Activated CD8-positive, alpha-beta T cell treated with anti-CD3 and anti-CD28 coated beads for 36 hours (primary cell): ENCODE data around the gene GET3. TPM values are rescaled to one million over a fixed set of nuclear protein-coding genes. Genes with fewer than 3 reads are reported as not detected.

Source experiments
- ATAC-seq: fragments of 200-7000 bp; cut with Tn5 transposase; one replicate; pipeline ENCODE4 v1.10.0; 2021; ENCODE audit warnings: mild to moderate bottlenecking, moderate library complexity
- CTCF ChIA-PET: fragments of 350-600 bp; sonication (Branson Sonifier 250); formaldehyde crosslinking; loops from one replicate; lab custom pipeline; 2021; ENCODE audit warnings: antibody characterized with exemption; lab: Charles Lee
- POLR2A ChIA-PET: fragments of 350-600 bp; sonication (Branson Sonifier 250); formaldehyde crosslinking; loops from one replicate; lab custom pipeline; 2021; ENCODE audit warnings: antibody characterized with exemption; lab: Charles Lee
- DNase-seq: peaks from one replicate; pipeline ENCODE4 v3.0.0-alpha.2; 2020
- H3K27ac Mint-ChIP-seq: one replicate; pipeline ENCODE4 v1.8.0; 2021; ENCODE audit warnings: mild to moderate bottlenecking, mixed read lengths
- H3K27me3 Mint-ChIP-seq: one replicate; pipeline ENCODE4 v1.8.0; 2021; ENCODE audit warnings: mixed read lengths
- H3K36me3 Mint-ChIP-seq: one replicate; pipeline ENCODE4 v1.8.0; 2021; ENCODE audit warnings: low read depth, mixed read lengths
- H3K4me1 Mint-ChIP-seq: one replicate; pipeline ENCODE4 v1.8.0; 2021; ENCODE audit warnings: low read depth, mixed read lengths
- H3K4me3 Mint-ChIP-seq: one replicate; pipeline ENCODE4 v1.8.0; 2021; ENCODE audit warnings: mild to moderate bottlenecking, moderate library complexity, mixed read lengths
- H3K9me3 Mint-ChIP-seq: one replicate; pipeline ENCODE4 v1.8.0; 2021; ENCODE audit warnings: mixed read lengths
- CTCF ChIP-seq: fragments of 200-600 bp; IDR thresholded peaks from one replicate; pipeline ENCODE4 v1.8.0; 2022; ENCODE audit warnings: antibody characterized with exemption, mild to moderate bottlenecking
- intact Hi-C: fragments of 100-400 bp; cut with micrococcal nuclease; formaldehyde crosslinking; loops from one replicate; pipeline ENCODE4 v1.10.0; 2022
- total RNA-seq, 2 experiments: library from RNA; stranded (reverse); gene quantifications; one replicate each; pipeline ENCODE4 v1.2.3, GENCODE V29; 2021

Gene GET3
- total RNA-seq, 2 experiments from 2014 or later, result 50.7 to 52.2 TPM

GRCh38 chr19:12694641-12695040 is 42.7 kb upstream of the GET3 start:
- H3K27ac Mint-ChIP-seq, result no peak overlapping the region
- ChIA-PET POLR2A (interaction anchor here (2.4 to 5.3 kb wide), 3 partner anchors 9 to 18 kb away, joined by 14 to 38 read pairs (median 35); partner anchors contain the start of genes DHPS and GNG14), CTCF (interaction anchor here (0.7 kb wide), 1 partner anchor 153 kb away, joined by 3 read pairs; no protein-coding TSS in a partner anchor)
- H3K4me3 Mint-ChIP-seq, result peak overlapping the region; percentile 79
- TF ChIP-seq CTCF, result no peak
- no peaks in the 10 kb centered on the region for H3K9me3 Mint-ChIP-seq
- H3K36me3 Mint-ChIP-seq, result peaks cover 9% of the 10 kb centered on the region
- H3K27me3 Mint-ChIP-seq, result no peaks in the 10 kb centered on the region
- no peak for DNase-seq
- ATAC-seq, result no peak
- peaks cover 13% of the 10 kb centered on the region for H3K4me1 Mint-ChIP-seq
- intact Hi-C loops, result no loop called here

GRCh38 chr19:12695096-12695495 is 42.2 kb upstream of the GET3 start:
- peaks cover 13% of the 10 kb centered on the region for H3K4me1 Mint-ChIP-seq
- peak; percentile 38 for ATAC-seq
- H3K4me3 Mint-ChIP-seq, result peak overlapping the region; percentile 79
- ChIA-PET CTCF (interaction anchor here (1.0 to 1.6 kb wide), 2 partner anchors 19 to 55 kb away, joined by 3 to 5 read pairs; no protein-coding TSS in a partner anchor), POLR2A (interaction anchor here (0.7 to 5.3 kb wide), 6 partner anchors 10 to 108 kb away, joined by 3 to 38 read pairs (median 10); partner anchors contain the start of genes DHPS, GNG14, MAN2B1 and WDR83)
- no peaks in the 10 kb centered on the region for H3K27me3 Mint-ChIP-seq
- peaks cover 9% of the 10 kb centered on the region for H3K36me3 Mint-ChIP-seq
- DNase-seq, result no peak
- no peak for TF ChIP-seq CTCF
- intact Hi-C loops, result no loop called here
- no peak overlapping the region for H3K27ac Mint-ChIP-seq
- H3K9me3 Mint-ChIP-seq, result no peaks in the 10 kb centered on the region

GRCh38 chr19:12695514-12695913 is 41.8 kb upstream of the GET3 start:
- peaks cover 8% of the 10 kb centered on the region for H3K36me3 Mint-ChIP-seq
- ChIA-PET CTCF (interaction anchor here (1.0 to 1.6 kb wide), 3 partner anchors 19 to 55 kb away, joined by 3 to 5 read pairs (median 4); no protein-coding TSS in a partner anchor), POLR2A (interaction anchor here (0.7 to 5.3 kb wide), 9 partner anchors 10 to 107 kb away, joined by 3 to 38 read pairs (median 6); partner anchors contain the start of genes DHPS, GNG14, MAN2B1 and WDR83)
- no peaks in the 10 kb centered on the region for H3K27me3 Mint-ChIP-seq
- ATAC-seq (no peak), DNase-seq (no peak)
- TF ChIP-seq CTCF, result no peak
- H3K9me3 Mint-ChIP-seq, result no peaks in the 10 kb centered on the region
- intact Hi-C loops, result no loop called here
- H3K27ac Mint-ChIP-seq, result no peak overlapping the region
- H3K4me1 Mint-ChIP-seq, result peaks cover 13% of the 10 kb centered on the region
- peak overlapping the region; percentile 79 for H3K4me3 Mint-ChIP-seq

GRCh38 chr19:12695997-12696365 is 41.3 kb upstream of the GET3 start:
- Mint-ChIP-seq H3K36me3 (peaks cover 12% of the 10 kb centered on the region), H3K27me3 (no peaks in the 10 kb centered on the region), H3K27ac (peak overlapping the region; percentile 96), H3K4me3 (peak overlapping the region; percentile 79), H3K9me3 (no peaks in the 10 kb centered on the region), H3K4me1 (peaks cover 13% of the 10 kb centered on the region)
- ChIA-PET CTCF (interaction anchor here (0.6 to 2.0 kb wide), 6 partner anchors 20 to 69 kb away, joined by 3 to 7 read pairs (median 4); no protein-coding TSS in a partner anchor), POLR2A (interaction anchor here (0.5 to 5.3 kb wide), 20 partner anchors 11 to 152 kb away, joined by 3 to 38 read pairs (median 6); partner anchors contain the start of genes DHPS, GET3, GNG14 and JUNB)
- ATAC-seq, result peak; percentile 25
- TF ChIP-seq CTCF, result no peak
- peak; percentile 25 for DNase-seq
- intact Hi-C loops, result no loop called here
